Transverse colon (tissue), 4 donors: Measurements from ENCODE around the gene CAPZA1. TPM values are rescaled to one million over a fixed set of nuclear protein-coding genes. Genes with fewer than 3 reads are reported as not detected.

Experiments
- DNase-seq: peaks from one replicate; pipeline ENCODE4 v3.0.0-alpha.2; 2019
- H3K27ac ChIP-seq, 4 donors: fragments of 200-600 bp; sonication (generic); 2 replicates each; pipeline ENCODE4 v1.5.1; 2016 to 2018; ENCODE audit warnings: inconsistent platforms in 4 of 4
- H3K27me3 ChIP-seq: fragments of 200-600 bp; sonication (generic); 2 replicates; pipeline ENCODE4 v1.5.1; 2017; ENCODE audit warnings: inconsistent platforms
- H3K36me3 ChIP-seq, 4 donors: fragments of 200-600 bp; sonication (generic); 2 replicates each; pipeline ENCODE4 v1.5.1; 2017 to 2019; ENCODE audit warnings: inconsistent platforms in 4 of 4
- H3K4me1 ChIP-seq, 4 donors: fragments of 200-600 bp; sonication (generic); 2 replicates each; pipeline ENCODE4 v1.5.1; 2017 to 2020; ENCODE audit warnings: inconsistent platforms in 4 of 4
- H3K4me3 ChIP-seq, 4 donors: fragments of 200-600 bp; sonication (generic); 1 replicate in 1 of 4; 2 replicates in 3 of 4; pipeline versions ENCODE4 v1.5.1 to v1.6.1; 2017 to 2019; ENCODE audit warnings: inconsistent platforms in 4 of 4
- H3K9me3 ChIP-seq, 2 donors: fragments of 200-600 bp; sonication (generic); 2 replicates each; pipeline ENCODE4 v1.5.1; 2017 to 2019; ENCODE audit warnings: inconsistent platforms in 2 of 2
- EP300 ChIP-seq: sonication (generic); formaldehyde crosslinking; IDR thresholded peaks from one replicate; pipeline ENCODE4 v1.6.1; 2017; ENCODE audit warnings: antibody characterized with exemption, low read depth
- POLR2A ChIP-seq: fragments of 450-650 bp; IDR thresholded peaks from one replicate; pipeline ENCODE4 v1.6.1; 2016; ENCODE audit warnings: antibody characterized with exemption, mild to moderate bottlenecking, moderate library complexity
- POLR2AphosphoS5 ChIP-seq, 3 donors: sonication (generic); formaldehyde crosslinking; IDR thresholded peaks; one replicate each; pipeline ENCODE4 v1.6.1; 2016; ENCODE audit warnings: antibody characterized with exemption in 3 of 3
- WGBS, 2 donors: methylation state at CpG; one replicate each; pipeline ENCODE4 v1.1.5; 2018; ENCODE audit warnings: low coverage in 1 of 2; 5-methylcytosine and 5-hydroxymethylcytosine counted together
- in situ Hi-C, 4 donors: fragments of 200-750 bp; cut with MboI; loops; one replicate each; pipeline versions ENCODE4 v1.15.0 to v1.15.1; 2017; ENCODE audit warnings: low sequenced_read_pairs in 3 of 4, low pct_ligation_motif_present in 1 of 4, low pct_unique_long_range_greater_than_20kb in 1 of 4
- intact Hi-C: fragments of 100-400 bp; cut with DNase I; formaldehyde crosslinking; loops from one replicate; pipeline ENCODE4 v1.15.1; 2023; ENCODE audit warnings: low total_unique reads
- total RNA-seq, 4 donors: library from RNA; depleted of rRNA; stranded (reverse); fragments of >200 nt; gene quantifications; one replicate each; pipeline ENCODE4 v1.1.0, GENCODE V29; 2016
- TF ChIP-seq, protein P1 (sequence below), 5 experiments: fragments of 200-600 bp in 3 of 5; fragments of 450-650 bp in 2 of 5; sonication (generic) in 3 of 5; IDR thresholded peaks; 1 replicate in 2 of 5; 2 replicates in 3 of 5; pipeline ENCODE4 v1.5.1; 2016 to 2017; ENCODE audit warnings: antibody characterized with exemption in 5 of 5, inconsistent platforms in 3 of 5, mild to moderate bottlenecking in 2 of 5, moderate library complexity in 1 of 5

CAPZA1 gene
- total RNA-seq, 4 donors from 2014 or later: 44.2 to 228 (median 123) TPM

DNA sequence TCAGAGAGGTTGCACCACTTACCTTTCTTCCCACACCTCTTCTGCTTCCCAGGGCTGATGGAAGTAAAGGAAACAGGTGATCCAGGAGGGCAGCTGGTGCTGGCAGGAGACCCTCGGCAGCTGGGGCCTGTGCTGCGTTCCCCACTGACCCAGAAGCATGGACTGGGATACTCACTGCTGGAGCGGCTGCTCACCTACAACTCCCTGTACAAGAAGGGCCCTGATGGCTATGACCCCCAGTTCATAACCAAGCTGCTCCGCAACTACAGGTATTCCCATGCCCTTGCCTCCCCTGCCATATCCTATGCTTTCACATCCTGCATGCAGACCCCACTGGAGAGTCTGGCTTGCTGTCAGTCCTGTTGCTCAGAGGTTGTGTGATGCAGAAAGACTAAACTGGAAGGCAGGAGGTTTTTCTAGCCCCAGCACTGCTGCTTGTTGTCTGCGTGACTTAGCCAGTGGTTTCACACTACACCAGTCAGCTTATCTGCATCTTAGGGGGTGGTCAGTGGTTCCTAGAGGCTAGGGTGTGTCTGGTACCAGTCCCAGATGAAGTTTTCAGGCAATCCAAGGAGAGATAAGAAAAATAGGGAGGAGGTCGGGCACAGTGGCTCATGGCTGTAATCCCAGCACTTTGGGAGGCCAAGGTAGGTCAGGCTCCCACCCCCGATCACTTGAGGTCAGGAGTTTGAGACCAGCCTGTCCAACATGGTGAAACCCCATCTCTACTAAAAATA is 77.1 kb downstream of the CAPZA1 start:
- H3K4me1 ChIP-seq: peaks cover 36 to 38% (median 37%) of the 10 kb centered on the region in 4 donors
- no peak for TF ChIP-seq POLR2AphosphoS5 (IDR thresholded peaks at IDR 0.05)
- no peak for TF ChIP-seq EP300
- TF ChIP-seq, protein P1, sequence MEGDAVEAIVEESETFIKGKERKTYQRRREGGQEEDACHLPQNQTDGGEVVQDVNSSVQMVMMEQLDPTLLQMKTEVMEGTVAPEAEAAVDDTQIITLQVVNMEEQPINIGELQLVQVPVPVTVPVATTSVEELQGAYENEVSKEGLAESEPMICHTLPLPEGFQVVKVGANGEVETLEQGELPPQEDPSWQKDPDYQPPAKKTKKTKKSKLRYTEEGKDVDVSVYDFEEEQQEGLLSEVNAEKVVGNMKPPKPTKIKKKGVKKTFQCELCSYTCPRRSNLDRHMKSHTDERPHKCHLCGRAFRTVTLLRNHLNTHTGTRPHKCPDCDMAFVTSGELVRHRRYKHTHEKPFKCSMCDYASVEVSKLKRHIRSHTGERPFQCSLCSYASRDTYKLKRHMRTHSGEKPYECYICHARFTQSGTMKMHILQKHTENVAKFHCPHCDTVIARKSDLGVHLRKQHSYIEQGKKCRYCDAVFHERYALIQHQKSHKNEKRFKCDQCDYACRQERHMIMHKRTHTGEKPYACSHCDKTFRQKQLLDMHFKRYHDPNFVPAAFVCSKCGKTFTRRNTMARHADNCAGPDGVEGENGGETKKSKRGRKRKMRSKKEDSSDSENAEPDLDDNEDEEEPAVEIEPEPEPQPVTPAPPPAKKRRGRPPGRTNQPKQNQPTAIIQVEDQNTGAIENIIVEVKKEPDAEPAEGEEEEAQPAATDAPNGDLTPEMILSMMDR (IDR thresholded peaks at IDR 0.05): no peak
- no peak for TF ChIP-seq POLR2A
- H3K27ac ChIP-seq: no peak overlapping the region
- H3K36me3 ChIP-seq: peaks cover 0 to 28% (median 6%) of the 10 kb centered on the region in 4 donors
- no peak for DNase-seq
- intact Hi-C loops: no loop called here
- 92% methylated on average over 2 to 7 of the region's 7 CpGs for WGBS, 2 donors
- in situ Hi-C loops: no loop called here
- H3K9me3 ChIP-seq: no peaks in the 10 kb centered on the region
- H3K27me3 ChIP-seq: no peaks in the 10 kb centered on the region
- no peak overlapping the region for H3K4me3 ChIP-seq

- no peak for DNase-seq
- peak overlapping the region; percentile 99 to 100 (median 99) for H3K27ac ChIP-seq
- no peaks in the 10 kb centered on the region for H3K27me3 ChIP-seq
- no peaks in the 10 kb centered on the region for H3K9me3 ChIP-seq
- WGBS, 2 donors: 96% methylated on average over 9 of the region's 9 CpGs; no CpG with 5 or more reads in 1 of the 2 donors
- H3K36me3 ChIP-seq: peaks cover 0 to 24% (median 3%) of the 10 kb centered on the region in 4 donors
- no peak overlapping the region for H3K4me3 ChIP-seq
- TF ChIP-seq, protein P1 (IDR thresholded peaks at IDR 0.05): no peak
- TF ChIP-seq POLR2A: no peak
- TF ChIP-seq POLR2AphosphoS5 (IDR thresholded peaks at IDR 0.05): no peak
- TF ChIP-seq EP300: no peak
- peaks cover 41 to 48% (median 45%) of the 10 kb centered on the region in 4 donors for H3K4me1 ChIP-seq
- in situ Hi-C loops (no loop called here), intact Hi-C loops (no loop called here)
Observed at GRCh38 chr1:112697781-112698201, 78.2 kb downstream of the CAPZA1 start.

DNA sequence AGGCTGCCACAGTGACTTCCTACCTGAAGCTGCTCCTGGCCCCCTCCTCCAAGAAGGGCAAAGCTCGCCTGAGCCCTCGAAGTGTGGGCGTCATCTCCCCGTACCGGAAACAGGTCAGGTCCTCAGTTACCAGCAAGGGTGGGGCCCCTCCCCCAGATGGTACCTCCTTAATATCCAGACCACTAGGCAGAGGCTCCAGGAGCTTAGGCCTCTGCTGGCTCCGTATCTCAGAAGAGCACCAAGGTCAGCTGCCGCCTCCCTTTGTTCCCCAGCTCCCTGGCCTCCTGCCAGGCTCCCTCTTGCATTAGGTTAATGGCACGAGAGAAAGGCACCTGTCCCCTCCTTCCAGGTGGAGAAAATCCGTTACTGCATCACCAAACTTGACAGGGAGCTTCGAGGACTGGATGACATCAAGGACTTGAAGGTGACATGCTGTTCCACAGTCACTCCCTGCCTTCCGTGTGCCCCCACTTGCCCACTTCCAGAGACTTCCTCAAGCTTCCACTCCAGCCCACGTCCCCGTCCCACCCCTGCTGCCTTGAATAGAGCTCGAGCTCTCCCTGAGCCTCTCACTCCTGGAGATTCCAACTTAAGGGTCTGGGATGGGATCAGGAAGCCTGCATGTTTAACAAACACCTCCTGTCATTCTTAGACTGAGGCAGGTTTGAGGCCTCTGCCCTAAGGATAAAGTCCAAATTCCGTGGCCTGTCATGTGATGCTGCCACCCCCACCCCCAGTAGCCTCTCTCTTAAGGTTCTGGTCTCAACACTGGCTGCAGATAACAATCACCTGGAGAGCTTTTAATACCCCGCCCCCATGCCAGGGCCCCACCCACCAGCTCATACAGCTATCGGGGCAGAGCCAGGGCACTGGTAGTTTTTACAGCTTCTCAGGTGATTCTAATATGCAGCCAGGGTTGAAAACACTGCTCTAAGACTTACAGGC is 79.0 kb downstream of the CAPZA1 start:
- Histone ChIP-seq H3K27me3 (no peaks in the 10 kb centered on the region), H3K4me1 (peaks cover 44 to 57% (median 50%) of the 10 kb centered on the region in 4 donors), H3K9me3 (no peaks in the 10 kb centered on the region), H3K36me3 (peaks cover 0 to 18% (median 0%) of the 10 kb centered on the region in 4 donors), H3K4me3 (no peak overlapping the region), H3K27ac (peak overlapping the region; percentile 99 to 100 (median 99))
- WGBS, 2 donors: 62% methylated on average over 17 of the region's 17 CpGs; no CpG with 5 or more reads in 1 of the 2 donors
- peak; percentile 85 for DNase-seq
- TF ChIP-seq EP300 (no peak), POLR2A (peak; percentile 44), POLR2AphosphoS5 (IDR thresholded peaks at IDR 0.05) (peak in 2 of 3 donors; percentile 6 to 61)
- TF ChIP-seq, protein P1 (IDR thresholded peaks at IDR 0.05): peak in 1 of 5 experiments; percentile 13
- intact Hi-C loops (no loop called here), in situ Hi-C loops (no loop called here)
